Activated CD4-positive, alpha-beta T cell treated with anti-CD3 and anti-CD28 coated beads for 1 hour (primary cell): ENCODE data around the gene PPP1R3C.

Experiments
- DNase-seq: peaks from one replicate; pipeline ENCODE4 v3.0.0-alpha.2; 2020

The PPP1R3C gene

GRCh38 chr10:91628383-91628782, 4.5 kb downstream of the PPP1R3C start:
- no peak for DNase-seq

- DNase-seq = no peak
Observed at GRCh38 chr10:91627344-91628102, 5.3 kb downstream of the PPP1R3C start.

- no peak for DNase-seq
Observed at GRCh38 chr10:91626936-91627335, 5.9 kb downstream of the PPP1R3C start.

- no peak for DNase-seq
Observed at GRCh38 chr10:91624633-91625032, 8.2 kb downstream of the PPP1R3C start.

- no peak for DNase-seq
Observed at GRCh38 chr10:91622601-91623000, 10.3 kb downstream of the PPP1R3C start.

- DNase-seq = no peak
Observed at GRCh38 chr10:91621483-91622113, 11.3 kb downstream of the PPP1R3C start.

GRCh38 chr10:91617072-91617609, 15.7 kb downstream of the PPP1R3C start:
- no peak for DNase-seq

GRCh38 chr10:91616137-91616536, 16.7 kb downstream of the PPP1R3C start:
- no peak for DNase-seq

- no peak for DNase-seq
Observed at GRCh38 chr10:91614225-91614624, 18.6 kb downstream of the PPP1R3C start.

- no peak for DNase-seq
Observed at GRCh38 chr10:91613411-91614187, 19.3 kb downstream of the PPP1R3C start.

- DNase-seq = no peak
Observed at GRCh38 chr10:91610919-91611318, 22.0 kb downstream of the PPP1R3C start.

- no peak for DNase-seq
Observed at GRCh38 chr10:91610444-91610843, 22.4 kb downstream of the PPP1R3C start.

GRCh38 chr10:91607646-91608403, 25.0 kb downstream of the PPP1R3C start:
- DNase-seq = no peak

- DNase-seq = no peak
Observed at GRCh38 chr10:91605968-91606367, 26.9 kb downstream of the PPP1R3C start.

- DNase-seq = no peak
Observed at GRCh38 chr10:91604553-91605534, 28.0 kb downstream of the PPP1R3C start.

GRCh38 chr10:91603931-91604331, 28.9 kb downstream of the PPP1R3C start:
- DNase-seq = no peak

GRCh38 chr10:91602868-91603568, 29.9 kb downstream of the PPP1R3C start:
- DNase-seq = no peak

GRCh38 chr10:91602449-91602848, 30.4 kb downstream of the PPP1R3C start:
- DNase-seq = no peak

- DNase-seq = no peak
Observed at GRCh38 chr10:91601212-91601611, 31.7 kb downstream of the PPP1R3C start.

- no peak for DNase-seq
Observed at GRCh38 chr10:91598211-91598977, 34.5 kb downstream of the PPP1R3C start.
